ENCODE data around the gene REPS2. TPM values are rescaled to one million over a fixed set of nuclear protein-coding genes. Genes with fewer than 3 reads are reported as not detected.

The REPS2 gene
- total and polyA plus RNA-seq, 9 of the 15 experiments (the other 6 are each of a cell fraction or from before 2014, with no cell fraction given), result 0.01 to 0.07 (median 0.01) TPM; not detected in 3

GRCh38 chrX:17052210-17052609 is 105.8 kb downstream of the REPS2 start:
- Histone ChIP-seq H3K79me2 (ENCODE audit: control insufficient read depth, insufficient read depth, low read length) (no peaks in the 10 kb centered on the region), H3K27me3 (ENCODE audit: control insufficient read depth in 2 of 2, insufficient read depth in 2 of 2, low read length in 2 of 2) (no peaks in the 10 kb centered on the region; a peak in 1 of 5 replicates), H2AFZ (ENCODE audit: low read depth, low read length) (no peak overlapping the region), H3K9me1 (ENCODE audit: control insufficient read depth, insufficient read depth, low read length) (no peaks in the 10 kb centered on the region), H4K20me1 (replicated peaks; ENCODE audit: control insufficient read depth, insufficient read depth, low read length) (no peaks in the 10 kb centered on the region), H3K4me2 (ENCODE audit: insufficient read depth, low read length) (no peak overlapping the region), H3K36me3 (ENCODE audit: control insufficient read depth, insufficient read depth, low read length) (no peaks in the 10 kb centered on the region), H3K4me3 (no peak overlapping the region), H3K9me3 (replicated peaks; ENCODE audit: control insufficient read depth, insufficient read depth, low read depth, low read length) (no peaks in the 10 kb centered on the region), H3K27ac (ENCODE audit: extremely low read depth, low read depth, low read length) (no peak overlapping the region), H3K9ac (ENCODE audit: insufficient read depth in 1 of 2, low read depth in 2 of 2, low read length in 2 of 2) (no peak overlapping the region), H3K4me1 (replicated peaks in 1 of 2; ENCODE audit: control insufficient read depth in 2 of 2, insufficient read depth in 2 of 2, low read length in 2 of 2) (no peaks in the 10 kb centered on the region)
- DNase-seq (ENCODE audit: extremely low read depth in 1 of 4, low spot score in 3 of 4) (no peak), FAIRE-seq (no peak), ATAC-seq (no peak)
- ChIA-PET CTCF (ENCODE audit: low intra/inter-chr PET ratio) (no interaction called here), POLR2A (no interaction called here)
- no TSS peak for BruUV-seq (replicated peaks)
- TF ChIP-seq SMC3 (conservative IDR thresholded peaks at IDR 0.05; ENCODE audit: insufficient read depth, low read depth, low read length), result no peak
- no peak for TF ChIP-seq ZFP30 (CRISPR knock-in tag; IDR thresholded peaks at IDR 0.05; ENCODE audit: borderline replicate concordance)
- TF ChIP-seq ETS1 (conservative IDR thresholded peaks at IDR 0.05; ENCODE audit: control insufficient read depth, low read depth, low read length), result no peak
- TF ChIP-seq NCOA2 (IDR thresholded peaks at IDR 0.05; ENCODE audit: partially characterized antibody in 2 of 2), result no peak
- no peak for TF ChIP-seq ZNF449 (CRISPR knock-in tag; IDR thresholded peaks at IDR 0.05)
- no peak for TF ChIP-seq ZNF318 (IDR thresholded peaks at IDR 0.05; ENCODE audit: borderline replicate concordance in 1 of 2, low read depth in 1 of 2)
- intact Hi-C loops (cut with micrococcal nuclease), result no loop called here
- in situ Hi-C loops (cut with MboI), result no loop called here
